Measurements from ENCODE around the gene DPP9.
"Not testable (repeated sequence)": the region's sequence is repeated elsewhere in the genome, so short reads cannot be mapped to it uniquely, and the experiment has no call there.

DPP9 gene

DNA sequence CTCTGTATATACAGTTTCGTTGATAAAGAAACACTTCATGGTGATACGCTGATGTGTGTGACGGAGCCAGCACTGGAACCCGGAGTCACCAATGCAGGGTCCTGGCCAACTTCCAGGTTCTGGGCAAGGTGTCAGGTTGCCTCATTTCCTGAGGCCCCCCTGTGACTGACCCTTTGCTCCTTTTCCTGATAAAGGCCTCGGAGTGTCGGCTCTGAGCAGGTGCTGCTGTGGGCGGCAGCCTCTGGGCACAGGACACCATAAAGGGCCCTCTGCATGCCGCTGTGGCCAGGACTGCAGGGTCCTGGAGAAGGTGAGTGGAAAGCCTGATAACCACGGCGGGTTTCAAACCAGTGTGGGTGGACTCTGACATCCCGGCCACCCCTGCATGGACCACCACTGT is 36.2 kb downstream of the DPP9 start:
- H3K4me1 ChIP-seq (ENCODE audit: control insufficient read depth, insufficient read depth, low read length): no peaks in the 10 kb centered on the region
- peaks cover 33% of the 10 kb centered on the region for H3K36me3 ChIP-seq (ENCODE audit: control insufficient read depth, insufficient read depth, low read length)

DNA sequence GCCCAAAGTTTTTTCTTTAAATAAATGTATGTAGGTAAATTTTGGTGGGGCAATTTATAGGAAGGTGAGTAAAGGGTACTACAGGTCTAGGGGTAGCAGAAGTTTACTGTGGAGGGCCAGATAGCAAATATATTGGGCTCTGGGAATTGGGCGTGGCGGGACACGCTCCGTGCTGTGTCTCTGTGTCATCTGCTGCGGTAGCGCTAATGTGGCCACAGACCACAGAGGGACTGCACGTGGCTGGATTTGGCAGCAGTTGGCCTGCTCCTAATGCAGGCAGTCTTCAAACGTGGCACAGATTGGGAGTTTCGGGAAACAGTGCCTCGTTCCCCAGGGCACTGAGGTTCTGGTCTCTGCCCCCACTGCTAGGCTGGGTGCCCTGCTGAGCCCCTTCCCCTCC is 36.9 kb downstream of the DPP9 start:
- H3K4me3 ChIP-seq (ENCODE audit: low read length): no peak overlapping the region
- H3K36me3 ChIP-seq (ENCODE audit: control insufficient read depth, insufficient read depth, low read length): peaks cover 29% of the 10 kb centered on the region

More for the DNA sequence above, 36.2 kb downstream of the DPP9 start:
- Histone ChIP-seq H3K27me3 (ENCODE audit: control insufficient read depth, insufficient read depth, low read length) (no peaks in the 10 kb centered on the region), H3K27ac (ENCODE audit: low read depth, low read length) (no peak overlapping the region), H3K9ac (ENCODE audit: low read length) (no peak overlapping the region), H3K4me3 (ENCODE audit: low read length) (no peak overlapping the region)

DNA sequence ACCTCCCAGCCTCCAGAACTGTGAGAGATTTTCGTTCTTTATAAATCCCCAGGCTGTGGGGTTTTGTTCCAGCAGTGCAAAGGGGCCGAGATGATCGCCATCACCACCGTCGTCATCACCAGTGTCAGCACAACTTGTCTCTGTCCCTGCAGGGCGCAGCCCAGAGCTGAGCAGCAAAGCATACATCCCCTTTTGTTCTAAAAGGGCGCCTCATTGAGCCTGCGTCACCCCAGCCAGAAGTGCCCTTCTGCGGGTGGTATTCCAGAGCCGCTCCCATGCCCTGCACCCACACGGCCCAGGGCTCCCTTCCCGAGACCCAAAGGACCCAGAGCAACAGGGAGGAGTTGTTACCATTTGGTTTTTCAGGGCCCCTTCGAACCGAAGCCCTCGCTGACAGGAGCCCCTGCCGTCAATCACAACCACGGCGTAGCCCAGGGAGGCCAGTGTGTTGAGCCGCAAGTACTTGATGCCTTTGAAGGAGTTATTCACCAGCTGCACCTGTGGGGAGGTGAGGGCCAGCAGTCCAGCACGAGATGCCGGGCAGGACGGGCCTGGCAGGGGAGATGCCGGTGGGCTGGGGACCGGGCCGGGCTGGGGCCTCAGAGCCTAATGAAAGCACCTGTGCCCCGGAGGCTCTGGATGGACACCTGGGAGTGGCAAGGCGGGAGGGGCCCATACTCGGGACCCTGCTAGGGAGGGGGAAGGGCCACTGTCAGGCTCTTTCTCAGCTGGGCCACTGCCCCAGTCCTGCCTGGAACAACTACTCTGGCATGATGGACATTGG is 39.1 kb downstream of the DPP9 start:
- Histone ChIP-seq H3K4me3 (ENCODE audit: low read length) (no peak overlapping the region), H3K27ac (ENCODE audit: low read depth, low read length) (no peak overlapping the region), H3K9ac (ENCODE audit: low read length) (no peak overlapping the region), H3K4me1 (ENCODE audit: control insufficient read depth, insufficient read depth, low read length) (no peaks in the 10 kb centered on the region), H3K36me3 (ENCODE audit: control insufficient read depth, insufficient read depth, low read length) (peaks cover 28% of the 10 kb centered on the region), H3K27me3 (ENCODE audit: control insufficient read depth, insufficient read depth, low read length) (no peaks in the 10 kb centered on the region)

More for the DNA sequence above, 36.9 kb downstream of the DPP9 start:
- no peaks in the 10 kb centered on the region for H3K4me1 ChIP-seq (ENCODE audit: control insufficient read depth, insufficient read depth, low read length)
- H3K27me3 ChIP-seq (ENCODE audit: control insufficient read depth, insufficient read depth, low read length): no peaks in the 10 kb centered on the region
- no peak overlapping the region for H3K27ac ChIP-seq (ENCODE audit: low read depth, low read length)
- no peak overlapping the region for H3K9ac ChIP-seq (ENCODE audit: low read length)

DNA sequence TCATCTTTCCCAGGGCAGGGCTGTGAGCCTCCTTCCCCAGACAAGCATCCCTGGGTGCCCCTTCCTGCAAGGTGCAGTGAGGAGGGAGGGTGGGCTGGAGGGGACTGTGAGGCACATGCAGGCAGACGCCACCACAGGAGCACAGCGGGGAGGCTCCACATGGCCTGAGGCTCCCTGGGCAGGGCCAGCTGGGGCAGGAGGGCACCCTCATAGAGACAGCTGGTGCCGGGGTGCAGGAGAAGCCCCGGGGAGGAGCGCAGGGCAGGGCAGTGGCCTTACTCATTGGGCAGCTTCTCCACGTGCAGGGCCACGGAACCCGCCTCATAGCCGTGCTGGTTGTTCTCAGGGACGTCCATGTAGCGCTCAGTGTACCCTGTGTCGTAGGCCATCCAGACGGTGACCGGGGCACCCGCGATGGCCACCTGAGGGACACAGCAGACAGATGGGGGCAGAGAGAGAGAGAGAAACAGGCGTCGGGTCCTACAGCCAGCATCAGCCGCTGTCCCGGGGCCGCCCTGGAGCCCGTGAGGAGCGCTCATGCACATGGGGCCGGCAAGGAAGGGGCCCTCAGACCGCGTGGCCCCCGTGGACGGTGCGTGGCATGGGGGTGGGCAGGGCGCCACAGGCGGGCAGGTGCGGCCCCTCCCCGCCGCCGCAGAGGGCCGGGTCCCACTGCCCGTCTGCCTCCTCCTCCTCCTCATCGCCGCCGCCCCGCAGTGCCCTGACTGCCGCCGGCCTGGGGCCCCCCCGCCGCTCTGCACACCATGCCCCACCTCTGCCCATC is 41.0 kb downstream of the DPP9 start:
- H3K4me1 ChIP-seq (ENCODE audit: control insufficient read depth, insufficient read depth, low read length): no peaks in the 10 kb centered on the region
- no peak overlapping the region for H3K9ac ChIP-seq (ENCODE audit: low read length)
- H3K4me3 ChIP-seq (ENCODE audit: low read length): no peak overlapping the region
- H3K36me3 ChIP-seq (ENCODE audit: control insufficient read depth, insufficient read depth, low read length): peaks cover 28% of the 10 kb centered on the region
- H3K27me3 ChIP-seq (ENCODE audit: control insufficient read depth, insufficient read depth, low read length): no peaks in the 10 kb centered on the region
- H3K27ac ChIP-seq (ENCODE audit: low read depth, low read length): no peak overlapping the region

DNA sequence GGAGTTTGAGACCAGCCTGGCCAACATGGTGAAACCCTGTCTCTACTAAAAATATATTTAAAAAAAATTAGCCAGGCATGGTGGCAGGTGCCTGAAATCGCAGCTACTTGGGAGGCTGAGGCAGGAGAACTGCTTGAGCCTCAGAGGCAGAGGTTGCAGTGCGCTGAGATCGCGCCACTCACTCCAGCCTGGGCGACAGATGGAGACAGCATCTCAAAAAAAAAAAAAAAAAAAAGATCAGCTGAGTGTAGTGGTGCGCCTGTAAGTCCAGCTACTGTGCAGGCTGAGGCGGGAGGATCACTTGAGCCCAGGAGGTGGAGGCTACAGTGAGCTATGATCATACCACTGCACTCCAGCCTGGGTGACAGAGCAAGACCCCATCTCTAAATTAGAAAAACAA is 43.6 kb downstream of the DPP9 start:
- H3K9ac ChIP-seq (ENCODE audit: low read length); H3K27me3 ChIP-seq (ENCODE audit: control insufficient read depth, insufficient read depth, low read length); H3K4me1 ChIP-seq (ENCODE audit: control insufficient read depth, insufficient read depth, low read length); H3K4me3 ChIP-seq (ENCODE audit: low read length); H3K27ac ChIP-seq (ENCODE audit: low read depth, low read length): not testable (repeated sequence)
- H3K36me3 ChIP-seq (ENCODE audit: control insufficient read depth, insufficient read depth, low read length): peaks cover 23% of the 10 kb centered on the region

DNA sequence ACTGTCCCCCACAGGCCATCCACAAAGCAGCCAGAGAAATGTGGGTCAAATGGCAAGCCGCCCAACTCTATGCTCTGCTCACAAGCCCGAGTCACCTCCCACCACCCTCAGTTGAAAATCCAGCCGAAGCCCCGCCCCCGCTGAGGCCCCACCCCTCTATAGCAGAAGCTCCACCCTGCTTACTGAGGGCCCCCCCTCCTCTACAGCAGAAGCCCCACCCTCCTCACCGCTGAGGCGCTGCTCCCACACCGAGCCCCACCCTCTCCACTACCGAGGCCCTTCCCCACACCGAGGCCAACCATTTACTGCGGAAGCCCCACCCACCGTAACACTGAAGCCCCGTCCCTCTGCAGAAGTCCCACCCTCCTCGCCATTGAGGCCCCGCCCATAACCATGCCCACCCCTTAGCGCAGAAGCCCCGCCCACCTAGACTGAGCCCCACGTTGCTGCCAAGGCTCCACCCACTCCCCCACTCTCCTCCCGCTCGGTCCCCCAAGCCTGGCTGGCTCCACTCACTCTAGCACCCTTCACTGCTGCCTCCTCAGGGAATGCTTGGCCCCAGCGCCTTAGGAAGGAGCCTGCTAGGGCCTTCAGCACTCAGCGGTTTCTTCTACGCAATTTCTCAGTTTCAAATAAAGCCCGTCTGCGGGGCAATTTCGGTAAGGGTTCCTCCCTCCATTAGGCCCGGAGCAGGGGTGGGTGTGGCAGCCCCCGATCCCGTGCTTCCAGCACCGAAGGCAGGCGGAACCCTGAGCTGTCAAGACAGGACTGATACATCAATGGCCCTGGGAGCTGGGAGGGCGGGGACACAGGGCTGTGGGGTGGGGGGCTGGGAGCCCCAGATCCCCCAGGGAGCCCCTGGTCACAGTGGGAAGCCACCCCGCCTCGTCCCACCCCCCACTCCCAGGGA is 44.5 kb downstream of the DPP9 start:
- H3K27me3 ChIP-seq (ENCODE audit: control insufficient read depth, insufficient read depth, low read length): no peaks in the 10 kb centered on the region
- no peaks in the 10 kb centered on the region for H3K4me1 ChIP-seq (ENCODE audit: control insufficient read depth, insufficient read depth, low read length)
- H3K9ac ChIP-seq (ENCODE audit: low read length): no peak overlapping the region
- peak overlapping the region; percentile 40 for H3K27ac ChIP-seq (ENCODE audit: low read depth, low read length)
- H3K4me3 ChIP-seq (ENCODE audit: low read length): no peak overlapping the region
- H3K36me3 ChIP-seq (ENCODE audit: control insufficient read depth, insufficient read depth, low read length): peaks cover 17% of the 10 kb centered on the region

DNA sequence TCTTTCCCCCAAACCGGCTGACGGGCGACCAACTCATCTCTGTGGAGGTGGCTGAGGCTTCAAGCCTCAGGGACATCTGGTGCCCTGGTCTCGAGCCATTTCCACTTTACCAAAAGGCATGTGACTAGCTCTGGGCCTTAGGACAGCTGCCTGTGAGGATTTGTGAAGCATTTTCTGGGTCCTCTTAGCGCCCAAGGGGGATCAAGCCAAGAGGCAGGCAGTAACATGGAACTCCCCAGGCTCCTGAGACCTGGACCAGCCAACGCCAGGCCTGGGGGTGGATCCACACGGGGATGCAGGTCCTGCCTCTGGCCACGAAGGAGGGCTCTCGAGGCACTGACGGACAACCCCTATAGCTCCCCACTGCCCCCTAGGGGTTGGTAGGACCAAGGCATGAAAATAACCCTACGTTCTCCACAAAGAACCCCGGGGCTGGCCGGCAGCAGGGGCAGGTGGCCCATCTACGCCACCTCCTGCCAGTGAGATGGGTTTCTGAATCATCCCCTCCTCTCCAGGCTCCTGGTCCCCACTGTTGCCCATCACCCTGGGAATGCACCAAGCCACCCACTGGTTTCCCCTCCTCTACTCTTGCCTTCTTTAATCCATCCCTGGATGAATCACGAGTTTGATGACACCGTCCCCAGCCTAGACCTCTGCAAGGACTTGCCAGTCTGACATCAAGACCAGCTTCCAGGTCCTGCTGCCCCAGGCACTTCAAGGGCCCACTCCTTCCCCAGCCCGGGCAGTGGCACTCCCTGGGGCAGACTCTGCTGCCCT is 46.5 kb downstream of the DPP9 start:
- Histone ChIP-seq H3K27ac (ENCODE audit: low read depth, low read length) (peak overlapping the region; percentile 41), H3K36me3 (ENCODE audit: control insufficient read depth, insufficient read depth, low read length) (peaks cover 12% of the 10 kb centered on the region), H3K27me3 (ENCODE audit: control insufficient read depth, insufficient read depth, low read length) (no peaks in the 10 kb centered on the region), H3K4me1 (ENCODE audit: control insufficient read depth, insufficient read depth, low read length) (no peaks in the 10 kb centered on the region), H3K4me3 (ENCODE audit: low read length) (no peak overlapping the region), H3K9ac (ENCODE audit: low read length) (no peak overlapping the region)

DNA sequence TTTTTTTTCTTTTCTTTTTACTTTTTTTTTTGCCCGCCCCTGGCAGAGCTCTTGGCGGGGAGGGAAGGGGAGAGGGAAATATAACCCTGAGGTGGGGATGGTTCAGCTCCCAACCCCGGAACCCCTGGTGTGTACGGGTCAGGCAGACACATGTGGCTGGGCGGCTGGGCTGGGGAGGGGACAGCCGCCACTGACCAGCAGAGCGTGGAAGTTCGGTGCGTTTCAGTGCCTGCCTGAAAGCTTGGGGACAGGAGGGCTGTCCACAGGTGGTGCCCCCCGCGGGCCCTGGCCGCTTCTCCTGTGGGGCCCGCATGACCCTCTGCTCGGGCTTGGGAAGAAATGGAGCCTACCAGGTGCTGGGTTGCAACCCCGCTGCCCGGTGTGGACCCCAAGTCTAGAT is 48.3 kb downstream of the DPP9 start:
- H3K4me3 ChIP-seq (ENCODE audit: low read length): no peak overlapping the region
- no peak overlapping the region for H3K27ac ChIP-seq (ENCODE audit: low read depth, low read length)
- H3K27me3 ChIP-seq (ENCODE audit: control insufficient read depth, insufficient read depth, low read length): no peaks in the 10 kb centered on the region
- H3K9ac ChIP-seq (ENCODE audit: low read length): no peak overlapping the region
- H3K36me3 ChIP-seq (ENCODE audit: control insufficient read depth, insufficient read depth, low read length): peaks cover 9% of the 10 kb centered on the region
- no peaks in the 10 kb centered on the region for H3K4me1 ChIP-seq (ENCODE audit: control insufficient read depth, insufficient read depth, low read length)

DNA sequence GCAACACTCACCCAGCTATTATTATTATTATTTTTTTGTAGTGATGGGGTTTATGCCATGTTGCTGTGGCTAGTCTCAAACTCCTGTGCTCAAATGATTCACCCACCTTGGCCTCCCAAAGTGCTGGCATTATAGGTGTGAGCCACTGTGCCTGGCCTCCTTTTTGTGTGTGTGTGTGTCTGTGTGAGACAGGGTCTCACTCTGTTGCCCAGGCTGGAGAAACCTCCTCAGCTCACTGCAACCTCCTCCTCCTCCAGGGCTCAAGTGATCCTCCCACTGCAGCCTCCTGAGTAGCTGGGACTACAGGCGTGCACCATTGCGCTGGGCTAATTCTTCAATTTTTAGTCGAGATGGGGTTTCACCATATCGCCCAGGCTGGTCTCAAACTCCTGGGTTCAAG is 49.9 kb downstream of the DPP9 start:
- H3K27me3 ChIP-seq (ENCODE audit: control insufficient read depth, insufficient read depth, low read length): no peaks in the 10 kb centered on the region
- no peak overlapping the region for H3K4me3 ChIP-seq (ENCODE audit: low read length)
- H3K36me3 ChIP-seq (ENCODE audit: control insufficient read depth, insufficient read depth, low read length): peaks cover 9% of the 10 kb centered on the region
- H3K4me1 ChIP-seq (ENCODE audit: control insufficient read depth, insufficient read depth, low read length): peaks cover 5% of the 10 kb centered on the region
- H3K9ac ChIP-seq (ENCODE audit: low read length): no peak overlapping the region
- H3K27ac ChIP-seq (ENCODE audit: low read depth, low read length): no peak overlapping the region

DNA sequence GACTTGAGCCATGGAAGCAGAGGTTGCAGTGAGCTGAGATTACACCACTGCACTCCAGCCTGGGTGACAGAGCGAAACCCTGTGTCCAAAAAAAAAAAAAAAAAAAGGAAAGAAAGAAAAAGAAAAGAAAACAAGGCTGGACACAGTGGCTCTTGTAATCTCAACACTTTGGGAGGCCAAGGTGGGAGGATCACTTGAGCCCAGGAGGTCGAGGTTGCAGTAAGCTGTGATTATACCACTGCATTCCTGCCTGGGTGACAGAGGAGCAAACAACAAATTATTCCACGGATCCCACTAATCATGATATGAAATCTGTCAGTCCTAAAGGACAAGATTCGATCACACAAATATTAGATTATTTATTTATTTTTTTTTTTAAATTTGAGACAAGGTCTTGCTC is 50.4 kb downstream of the DPP9 start:
- Histone ChIP-seq H3K4me3 (ENCODE audit: low read length) (no peak overlapping the region), H3K4me1 (ENCODE audit: control insufficient read depth, insufficient read depth, low read length) (peaks cover 5% of the 10 kb centered on the region), H3K9ac (ENCODE audit: low read length) (no peak overlapping the region), H3K36me3 (ENCODE audit: control insufficient read depth, insufficient read depth, low read length) (peaks cover 4% of the 10 kb centered on the region), H3K27me3 (ENCODE audit: control insufficient read depth, insufficient read depth, low read length) (no peaks in the 10 kb centered on the region), H3K27ac (ENCODE audit: low read depth, low read length) (no peak overlapping the region)

DNA sequence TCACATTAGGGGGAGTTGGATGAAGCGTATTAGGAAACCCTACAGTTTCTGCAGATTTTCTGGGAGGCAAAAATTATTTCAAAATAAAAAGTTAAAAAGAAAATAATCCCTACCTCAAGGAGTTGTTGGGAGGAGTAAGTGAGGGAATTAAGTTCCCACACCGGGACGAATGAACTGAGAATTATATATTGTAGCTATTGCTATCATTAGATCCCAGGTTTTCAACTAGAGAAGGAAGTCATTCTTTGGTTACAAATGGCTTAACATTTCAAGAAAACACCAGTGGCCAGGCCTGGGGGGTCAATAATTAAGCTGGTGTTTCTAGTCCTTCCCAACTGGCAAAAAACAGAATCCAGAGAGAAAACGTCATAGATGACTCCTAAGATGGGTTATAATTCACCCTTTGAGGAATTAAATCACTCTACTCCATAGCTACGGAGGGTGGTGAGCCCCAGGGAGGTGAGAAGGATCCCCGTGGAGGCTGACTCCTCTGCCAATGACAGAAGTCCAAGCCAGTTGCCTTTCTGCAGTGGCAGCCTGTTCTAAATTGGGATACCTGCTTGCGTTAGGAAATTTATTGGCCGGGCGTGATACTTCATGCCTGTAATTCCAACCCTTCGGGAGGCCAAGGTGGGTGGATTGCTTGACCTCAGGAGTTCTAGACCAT is 52.3 kb downstream of the DPP9 start:
- H3K27me3 ChIP-seq (ENCODE audit: control insufficient read depth, insufficient read depth, low read length): no peaks in the 10 kb centered on the region
- H3K36me3 ChIP-seq (ENCODE audit: control insufficient read depth, insufficient read depth, low read length): peaks cover 3% of the 10 kb centered on the region
- no peak overlapping the region for H3K4me3 ChIP-seq (ENCODE audit: low read length)
- H3K9ac ChIP-seq (ENCODE audit: low read length): no peak overlapping the region
- peaks cover 5% of the 10 kb centered on the region for H3K4me1 ChIP-seq (ENCODE audit: control insufficient read depth, insufficient read depth, low read length)
- no peak overlapping the region for H3K27ac ChIP-seq (ENCODE audit: low read depth, low read length)
